HAP-1 (cell line): ENCODE results near the gene SPEM2.

Experiments
- DNase-seq, 2 experiments: peaks; one replicate each; pipeline ENCODE4 v3.0.0-alpha.2; 2016 to 2020; ENCODE audit warnings: low spot score in 2 of 2
- H3K27me3 ChIP-seq: fragments of 250-450 bp; sonication (Bioruptor Pico); 2 replicates; pipeline ENCODE4 v1.5.1; 2020; ENCODE audit warnings: low read depth, mild to moderate bottlenecking, moderate library complexity
- H3K36me3 ChIP-seq: fragments of 250-450 bp; sonication (Bioruptor Pico); replicated peaks from 2 replicates; pipeline ENCODE4 v1.5.1; 2020; ENCODE audit warnings: mild to moderate bottlenecking
- H3K4me1 ChIP-seq: fragments of 250-450 bp; sonication (Bioruptor Pico); 2 replicates; pipeline ENCODE4 v1.5.1; 2020; ENCODE audit warnings: mild to moderate bottlenecking
- H3K4me3 ChIP-seq: fragments of 250-450 bp; sonication (Bioruptor Pico); 2 replicates; pipeline ENCODE4 v1.5.1; 2020; ENCODE audit warnings: mild to moderate bottlenecking, moderate library complexity
- H3K9me3 ChIP-seq: fragments of 250-450 bp; sonication (Bioruptor Pico); 2 replicates; pipeline ENCODE4 v1.5.1; 2020; ENCODE audit warnings: mild to moderate bottlenecking, moderate library complexity
- in situ Hi-C: fragments of 300-500 bp; cut with MboI; formaldehyde crosslinking; loops from 3 replicates; pipeline ENCODE4 v1.14.3; 2020; ENCODE audit warnings: low sequenced_read_pairs, inconsistent platforms, mixed read lengths

The SPEM2 gene

DNA sequence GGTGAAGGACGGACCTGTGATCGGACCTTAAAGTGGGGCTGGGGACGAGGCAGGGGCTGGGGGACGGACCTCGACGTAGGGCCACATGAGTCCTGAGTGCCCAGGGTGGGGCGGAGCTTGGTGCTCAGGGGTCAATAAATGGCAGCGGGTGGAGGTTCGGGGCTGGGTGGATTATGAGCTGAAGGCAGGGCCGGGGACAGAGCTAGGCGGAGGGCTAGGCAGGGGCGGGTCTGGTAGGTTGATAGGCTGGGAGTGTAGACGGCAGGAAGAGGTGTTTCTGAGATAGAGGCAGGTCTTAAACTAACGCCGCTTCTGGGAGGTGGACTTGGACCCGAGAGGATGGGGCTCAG, 20.2 kb downstream of the SPEM2 start:
- in situ Hi-C loops = no loop called here
- Histone ChIP-seq H3K4me1 (no peaks in the 10 kb centered on the region), H3K27me3 (no peaks in the 10 kb centered on the region), H3K4me3 (no peak overlapping the region), H3K9me3 (no peaks in the 10 kb centered on the region), H3K36me3 (no peaks in the 10 kb centered on the region)
- DNase-seq = no peak

DNA sequence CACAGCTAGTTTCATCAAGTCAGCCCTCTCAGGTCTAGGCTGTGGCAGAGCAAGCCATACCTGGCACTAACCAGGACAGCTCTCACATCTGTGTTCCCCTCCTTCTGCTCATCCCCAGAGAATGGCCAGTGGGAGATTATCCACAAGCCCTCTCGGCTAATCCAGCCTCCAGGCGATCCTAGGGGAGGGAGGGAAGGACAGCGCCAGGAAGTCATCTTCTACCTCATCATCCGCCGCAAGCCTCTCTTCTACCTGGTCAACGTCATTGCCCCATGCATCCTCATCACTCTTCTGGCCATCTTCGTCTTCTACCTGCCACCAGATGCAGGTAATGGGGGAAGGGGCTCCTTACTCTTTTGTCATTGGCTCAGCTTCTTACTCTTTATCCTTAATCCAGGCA, 23.0 kb downstream of the SPEM2 start:
- in situ Hi-C loops = no loop called here
- H3K27me3 ChIP-seq = no peaks in the 10 kb centered on the region

GRCh38 chr17:7459961-7460545, 34.6 kb downstream of the SPEM2 start:
- peaks cover 14% of the 10 kb centered on the region for H3K36me3 ChIP-seq
- no peak for DNase-seq
- no peaks in the 10 kb centered on the region for H3K27me3 ChIP-seq
- H3K4me1 ChIP-seq = no peaks in the 10 kb centered on the region
- no peaks in the 10 kb centered on the region for H3K9me3 ChIP-seq
- in situ Hi-C loops = no loop called here
- no peak overlapping the region for H3K4me3 ChIP-seq

More for the DNA sequence above, 23.0 kb downstream of the SPEM2 start:
- no peak for DNase-seq
- no peaks in the 10 kb centered on the region for H3K9me3 ChIP-seq
- H3K4me1 ChIP-seq = no peaks in the 10 kb centered on the region
- H3K4me3 ChIP-seq = no peak overlapping the region
- H3K36me3 ChIP-seq = no peaks in the 10 kb centered on the region

GRCh38 chr17:7460850-7461660, 35.6 kb downstream of the SPEM2 start:
- peak in 1 of 2 experiments; percentile 49 for DNase-seq
- Histone ChIP-seq H3K27me3 (no peaks in the 10 kb centered on the region), H3K9me3 (no peaks in the 10 kb centered on the region), H3K4me1 (no peaks in the 10 kb centered on the region), H3K36me3 (peaks cover 16% of the 10 kb centered on the region), H3K4me3 (no peak overlapping the region)
- in situ Hi-C loops = no loop called here

- Histone ChIP-seq H3K27me3 (no peaks in the 10 kb centered on the region), H3K4me1 (no peaks in the 10 kb centered on the region), H3K4me3 (no peak overlapping the region), H3K36me3 (peaks cover 23% of the 10 kb centered on the region), H3K9me3 (no peaks in the 10 kb centered on the region)
- in situ Hi-C loops = no loop called here
- DNase-seq = no peak
Measured at GRCh38 chr17:7462474-7463371, 37.3 kb downstream of the SPEM2 start.

DNA sequence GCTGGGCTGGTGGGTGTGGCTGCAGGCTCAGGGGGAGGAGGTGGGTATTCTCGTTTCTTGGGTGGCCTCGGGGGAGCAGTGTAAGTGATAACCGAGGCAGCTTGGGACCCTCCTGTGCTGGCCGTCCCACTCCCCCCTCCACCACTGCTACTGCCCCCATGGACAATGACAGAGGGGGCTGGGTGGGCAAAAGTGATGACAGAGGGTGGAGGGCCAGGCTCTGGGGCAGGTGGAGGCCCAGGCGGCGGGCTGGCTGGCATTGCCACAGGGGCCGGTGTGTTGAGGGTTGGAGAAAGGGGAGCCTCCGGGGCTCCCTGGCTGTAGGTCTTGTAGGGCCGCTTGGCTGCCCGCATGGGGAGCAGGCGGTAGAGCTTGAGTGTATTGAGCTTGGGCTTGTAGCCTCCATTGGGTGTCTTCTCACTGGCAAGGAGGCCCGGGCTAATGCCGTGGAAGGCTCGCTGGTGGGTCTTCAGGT, 38.0 kb downstream of the SPEM2 start:
- no peaks in the 10 kb centered on the region for H3K4me1 ChIP-seq
- no peaks in the 10 kb centered on the region for H3K27me3 ChIP-seq
- DNase-seq = no peak
- H3K36me3 ChIP-seq = peaks cover 23% of the 10 kb centered on the region
- in situ Hi-C loops = no loop called here
- no peak overlapping the region for H3K4me3 ChIP-seq
- H3K9me3 ChIP-seq = no peaks in the 10 kb centered on the region

DNA sequence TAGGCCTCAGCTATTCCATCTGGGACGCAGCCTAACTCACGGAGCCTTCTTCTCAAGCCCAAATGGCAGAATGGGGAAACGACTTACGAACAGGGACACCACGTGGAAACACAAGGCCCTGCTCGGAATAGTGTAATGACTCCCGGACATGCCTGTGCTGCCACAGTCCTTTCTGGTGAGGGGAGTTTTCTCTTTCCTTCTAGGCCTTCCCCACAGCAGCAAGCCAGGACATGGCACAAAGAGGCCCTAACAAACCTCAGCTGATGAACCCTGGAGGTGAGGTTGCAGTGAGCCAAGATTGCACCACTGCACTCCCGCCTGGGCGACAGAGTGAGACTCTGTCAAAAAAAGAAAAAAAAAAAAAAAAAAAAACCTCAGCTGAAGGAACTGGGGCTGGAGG, 38.7 kb downstream of the SPEM2 start:
- DNase-seq = no peak
- Histone ChIP-seq H3K4me3 (no peak overlapping the region), H3K4me1 (no peaks in the 10 kb centered on the region), H3K27me3 (no peaks in the 10 kb centered on the region), H3K36me3 (peaks cover 23% of the 10 kb centered on the region), H3K9me3 (no peaks in the 10 kb centered on the region)
- in situ Hi-C loops = no loop called here

DNA sequence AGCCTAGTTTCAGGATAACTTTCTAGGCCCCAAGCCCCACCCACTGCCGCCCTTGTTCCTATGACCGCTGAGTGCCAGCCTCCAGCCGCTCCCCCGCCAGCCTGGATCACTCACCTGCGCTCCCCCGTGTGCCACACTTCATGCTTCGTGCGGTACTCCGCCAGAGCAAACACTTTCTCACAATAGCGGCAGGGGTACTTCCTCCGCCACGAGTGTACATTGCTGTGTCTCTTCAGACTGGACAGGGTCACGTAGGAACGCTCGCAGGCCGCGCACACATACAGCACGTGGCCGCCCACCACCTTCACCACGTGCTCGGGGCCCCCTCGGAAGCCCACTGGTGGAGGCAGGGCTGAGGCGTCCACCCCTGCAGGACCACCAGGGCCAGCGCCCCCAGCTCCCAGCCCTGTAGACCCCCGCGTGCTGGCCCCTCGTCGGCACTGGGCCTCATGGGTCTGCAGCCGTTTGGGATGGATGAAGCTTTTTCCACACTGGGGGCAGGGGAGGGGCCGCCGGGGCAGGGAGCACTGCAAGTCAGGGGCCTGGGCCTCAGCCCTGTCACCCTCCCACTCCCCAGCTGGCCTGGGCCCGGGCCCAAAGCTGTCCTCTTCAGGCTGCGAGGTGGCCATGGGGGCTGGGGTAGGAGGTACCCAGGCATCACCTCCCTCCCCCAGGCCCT, 40.3 kb downstream of the SPEM2 start:
- Histone ChIP-seq H3K36me3 (peaks cover 23% of the 10 kb centered on the region), H3K4me3 (no peak overlapping the region), H3K27me3 (no peaks in the 10 kb centered on the region), H3K4me1 (no peaks in the 10 kb centered on the region), H3K9me3 (no peaks in the 10 kb centered on the region)
- in situ Hi-C loops = no loop called here
- no peak for DNase-seq

DNA sequence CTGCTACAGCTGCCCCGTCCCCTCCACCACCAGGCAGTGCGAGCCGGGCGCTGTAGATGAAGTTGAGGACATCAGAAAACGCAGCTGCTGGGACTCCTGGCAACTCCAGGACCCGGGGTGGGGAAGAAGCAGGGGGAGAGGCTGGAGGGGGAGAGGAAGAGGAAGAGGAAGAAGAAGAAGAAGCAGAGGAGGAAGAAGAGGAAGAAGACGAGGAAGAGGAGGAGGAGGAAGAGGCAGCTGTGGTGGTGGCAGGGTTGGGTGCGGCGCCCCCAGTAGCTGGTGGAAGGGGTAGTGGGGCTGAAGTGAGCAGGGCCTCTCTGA, 40.9 kb downstream of the SPEM2 start:
- no peak overlapping the region for H3K4me3 ChIP-seq
- H3K9me3 ChIP-seq = no peaks in the 10 kb centered on the region
- no peak for DNase-seq
- H3K27me3 ChIP-seq = no peaks in the 10 kb centered on the region
- H3K4me1 ChIP-seq = no peaks in the 10 kb centered on the region
- in situ Hi-C loops = no loop called here
- H3K36me3 ChIP-seq = peaks cover 23% of the 10 kb centered on the region

DNA sequence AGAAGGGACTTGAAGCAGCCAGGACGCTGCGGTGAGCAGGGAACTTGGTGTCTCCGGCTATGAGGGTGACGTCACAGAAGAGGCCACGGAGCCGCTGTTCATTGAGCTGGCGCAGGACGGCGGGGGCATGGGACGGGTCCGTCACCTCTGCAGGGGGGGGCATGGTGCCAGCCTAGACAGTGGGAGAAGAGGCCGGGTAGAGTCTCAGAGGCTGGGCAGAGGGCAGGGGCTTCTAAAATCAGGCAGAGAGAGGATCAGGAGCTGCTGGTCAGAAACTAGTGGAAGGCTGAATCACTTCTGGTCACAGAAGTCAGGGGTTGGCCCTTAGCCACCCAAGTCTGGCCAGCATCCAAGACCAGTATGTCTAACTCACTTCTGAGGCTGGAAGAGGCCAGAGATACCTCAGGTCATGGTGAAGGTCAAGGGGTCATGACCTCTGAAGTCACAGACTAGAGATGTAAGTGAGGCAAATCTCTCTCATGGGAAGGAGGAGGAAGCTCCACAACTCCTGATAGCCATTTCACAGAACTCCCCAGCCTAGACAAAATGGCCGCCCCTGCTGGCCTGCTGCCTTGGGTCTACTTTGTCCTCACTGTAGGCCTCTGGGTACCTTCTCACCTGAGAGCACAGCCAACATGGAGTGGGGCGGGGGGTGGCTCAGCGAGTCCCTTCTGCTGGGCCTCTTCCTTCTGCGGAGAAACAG, 41.4 kb downstream of the SPEM2 start:
- H3K36me3 ChIP-seq = peaks cover 23% of the 10 kb centered on the region
- no peaks in the 10 kb centered on the region for H3K4me1 ChIP-seq
- no peak overlapping the region for H3K4me3 ChIP-seq
- in situ Hi-C loops = no loop called here
- H3K27me3 ChIP-seq = no peaks in the 10 kb centered on the region
- DNase-seq = no peak
- no peaks in the 10 kb centered on the region for H3K9me3 ChIP-seq

DNA sequence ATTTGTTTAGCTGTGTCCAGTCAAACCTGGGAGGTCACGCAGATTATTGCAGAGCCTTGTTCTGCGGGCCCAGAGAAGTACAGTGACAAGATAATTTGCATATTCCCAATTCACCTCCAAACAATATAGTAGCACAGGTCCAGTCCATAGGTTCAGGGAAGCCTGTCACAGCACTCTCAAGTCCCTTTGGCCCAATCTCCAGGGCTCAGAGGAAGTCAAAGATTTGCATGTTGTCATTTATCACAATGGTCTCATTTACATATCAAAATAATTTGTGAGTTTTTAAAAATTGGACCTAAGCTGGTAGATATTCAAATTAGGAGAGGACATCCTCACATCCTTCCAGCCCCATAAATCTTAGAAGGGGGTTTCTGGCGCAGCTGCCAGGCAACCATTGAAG, 42.1 kb downstream of the SPEM2 start:
- Histone ChIP-seq H3K27me3 (no peaks in the 10 kb centered on the region), H3K4me1 (no peaks in the 10 kb centered on the region), H3K4me3 (no peak overlapping the region), H3K9me3 (no peaks in the 10 kb centered on the region), H3K36me3 (peaks cover 23% of the 10 kb centered on the region)
- in situ Hi-C loops = no loop called here
- no peak for DNase-seq

DNA sequence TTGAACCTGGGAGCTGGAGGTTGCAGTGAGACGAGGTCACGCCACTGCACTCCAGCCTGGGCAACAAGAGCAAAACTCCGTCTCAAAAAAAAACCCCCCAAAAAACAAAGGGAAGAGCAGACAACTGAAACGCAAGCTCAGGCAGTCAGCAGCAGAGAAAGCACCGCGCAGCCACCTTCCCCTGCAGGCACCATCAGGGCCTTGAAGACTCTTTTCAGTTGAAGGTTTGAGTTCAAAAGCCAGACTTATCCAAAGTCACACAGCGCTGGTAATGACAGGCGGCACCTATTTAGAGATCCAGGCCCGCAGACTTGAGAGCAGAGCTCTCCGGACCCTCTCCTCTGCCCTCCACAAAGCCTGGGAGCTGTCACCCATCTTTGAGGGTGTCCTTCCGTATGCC, 42.9 kb downstream of the SPEM2 start:
- H3K4me1 ChIP-seq = no peaks in the 10 kb centered on the region
- no peaks in the 10 kb centered on the region for H3K27me3 ChIP-seq
- peaks cover 16% of the 10 kb centered on the region for H3K36me3 ChIP-seq
- H3K4me3 ChIP-seq = no peak overlapping the region
- H3K9me3 ChIP-seq = no peaks in the 10 kb centered on the region
- no peak for DNase-seq
- in situ Hi-C loops = no loop called here

GRCh38 chr17:7468804-7469389, 43.5 kb downstream of the SPEM2 start:
- H3K4me1 ChIP-seq = no peaks in the 10 kb centered on the region
- H3K4me3 ChIP-seq = no peak overlapping the region
- in situ Hi-C loops = no loop called here
- peaks cover 10% of the 10 kb centered on the region for H3K36me3 ChIP-seq
- H3K27me3 ChIP-seq = no peaks in the 10 kb centered on the region
- no peak for DNase-seq
- no peaks in the 10 kb centered on the region for H3K9me3 ChIP-seq
